ENCODE measurements around the gene PARD6G.
"Not testable (repeated sequence)": the region's sequence is repeated elsewhere in the genome, so short reads cannot be mapped to it uniquely, and the experiment has no call there.

The PARD6G gene

GRCh38 chr18:80238651-80239260, 8.6 kb downstream of the PARD6G start:
- no peaks in the 10 kb centered on the region for H3K36me3 ChIP-seq
- no peak overlapping the region for H3K4me3 ChIP-seq (ENCODE audit: low read depth, low read length)
- no peaks in the 10 kb centered on the region for H3K27me3 ChIP-seq (ENCODE audit: insufficient read depth, low read depth, severe bottlenecking)
- DNase-seq: no peak
- TF ChIP-seq, protein P1, sequence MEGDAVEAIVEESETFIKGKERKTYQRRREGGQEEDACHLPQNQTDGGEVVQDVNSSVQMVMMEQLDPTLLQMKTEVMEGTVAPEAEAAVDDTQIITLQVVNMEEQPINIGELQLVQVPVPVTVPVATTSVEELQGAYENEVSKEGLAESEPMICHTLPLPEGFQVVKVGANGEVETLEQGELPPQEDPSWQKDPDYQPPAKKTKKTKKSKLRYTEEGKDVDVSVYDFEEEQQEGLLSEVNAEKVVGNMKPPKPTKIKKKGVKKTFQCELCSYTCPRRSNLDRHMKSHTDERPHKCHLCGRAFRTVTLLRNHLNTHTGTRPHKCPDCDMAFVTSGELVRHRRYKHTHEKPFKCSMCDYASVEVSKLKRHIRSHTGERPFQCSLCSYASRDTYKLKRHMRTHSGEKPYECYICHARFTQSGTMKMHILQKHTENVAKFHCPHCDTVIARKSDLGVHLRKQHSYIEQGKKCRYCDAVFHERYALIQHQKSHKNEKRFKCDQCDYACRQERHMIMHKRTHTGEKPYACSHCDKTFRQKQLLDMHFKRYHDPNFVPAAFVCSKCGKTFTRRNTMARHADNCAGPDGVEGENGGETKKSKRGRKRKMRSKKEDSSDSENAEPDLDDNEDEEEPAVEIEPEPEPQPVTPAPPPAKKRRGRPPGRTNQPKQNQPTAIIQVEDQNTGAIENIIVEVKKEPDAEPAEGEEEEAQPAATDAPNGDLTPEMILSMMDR (IDR thresholded peaks at IDR 0.05; ENCODE audit: low read depth, low read length): no peak
- no peaks in the 10 kb centered on the region for H3K9me3 ChIP-seq (ENCODE audit: severe bottlenecking)
- H3K27ac ChIP-seq: no peak overlapping the region

- not testable (repeated sequence) for DNase-seq; H3K4me3 ChIP-seq (ENCODE audit: low read depth, low read length); H3K9me3 ChIP-seq (ENCODE audit: severe bottlenecking); H3K36me3 ChIP-seq; H3K27me3 ChIP-seq (ENCODE audit: insufficient read depth, low read depth, severe bottlenecking); H3K27ac ChIP-seq
These were observed 9.8 kb downstream of the PARD6G start for GRCh38 chr18:80237519-80237918.

DNA sequence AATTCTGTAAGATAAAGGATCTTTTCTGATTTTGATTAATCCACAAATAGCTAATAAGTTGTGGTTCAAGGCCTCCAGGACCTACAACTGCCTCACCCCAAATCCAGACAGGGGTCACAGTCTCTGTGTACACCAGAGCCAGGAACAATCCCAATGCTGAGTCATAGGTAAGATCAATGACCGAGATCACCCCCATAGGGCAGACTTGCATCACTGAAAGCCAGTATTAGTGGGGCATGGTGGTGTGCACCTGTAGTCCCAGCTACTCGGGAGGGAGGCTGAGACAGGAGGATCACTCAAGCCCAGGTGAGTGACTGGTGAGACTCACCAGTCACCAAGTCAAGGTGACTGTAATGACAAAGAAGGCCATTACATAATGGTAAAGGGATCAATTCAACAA, 12.9 kb downstream of the PARD6G start:
- no peak for DNase-seq
- no peaks in the 10 kb centered on the region for H3K27me3 ChIP-seq (ENCODE audit: insufficient read depth, low read depth, severe bottlenecking)
- TF ChIP-seq, protein P1 (IDR thresholded peaks at IDR 0.05; ENCODE audit: low read depth, low read length): no peak
- H3K4me3 ChIP-seq (ENCODE audit: low read depth, low read length): no peak overlapping the region
- no peak overlapping the region for H3K27ac ChIP-seq
- peaks cover 4% of the 10 kb centered on the region; the same call in 1 of the 2 replicates for H3K36me3 ChIP-seq
- H3K9me3 ChIP-seq (ENCODE audit: severe bottlenecking): no peaks in the 10 kb centered on the region

- no peaks in the 10 kb centered on the region for H3K27me3 ChIP-seq (ENCODE audit: insufficient read depth, low read depth, severe bottlenecking)
- no peaks in the 10 kb centered on the region for H3K9me3 ChIP-seq (ENCODE audit: severe bottlenecking)
- H3K27ac ChIP-seq: no peak overlapping the region
- no peak for DNase-seq
- H3K4me3 ChIP-seq (ENCODE audit: low read depth, low read length): no peak overlapping the region
- TF ChIP-seq, protein P1 (IDR thresholded peaks at IDR 0.05; ENCODE audit: low read depth, low read length): no peak
- H3K36me3 ChIP-seq: peaks cover 7% of the 10 kb centered on the region
These were observed 13.4 kb downstream of the PARD6G start for GRCh38 chr18:80233899-80234298.

DNA sequence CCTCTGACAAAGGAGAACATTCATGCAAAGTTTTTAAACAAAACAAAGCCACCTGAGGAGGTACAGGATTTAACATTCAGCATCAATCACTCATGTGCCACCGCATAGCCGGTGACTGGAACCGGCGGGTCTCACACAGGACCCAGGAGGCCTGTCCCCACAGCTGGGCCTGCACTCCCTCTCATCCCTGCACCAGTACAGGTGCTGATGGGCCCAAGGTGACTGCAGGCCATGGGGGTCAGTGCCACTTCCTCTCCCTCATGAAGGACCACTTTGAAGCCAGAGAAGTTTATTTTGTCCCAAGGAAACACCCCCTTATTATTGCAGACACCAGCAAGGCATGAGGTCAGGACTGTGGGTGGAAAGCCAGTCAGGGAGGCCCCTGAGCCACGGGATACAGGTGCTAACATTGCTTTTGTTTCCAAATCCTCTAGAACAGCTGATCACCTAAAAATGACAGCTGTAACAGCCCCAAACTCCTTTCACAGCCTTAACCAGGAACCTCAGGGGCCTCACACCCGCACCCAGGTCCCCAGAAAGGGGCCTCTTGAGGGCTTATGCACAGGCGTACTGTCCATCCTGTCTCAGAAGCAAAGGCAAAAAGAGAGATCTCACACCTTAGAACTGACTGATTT, 14.0 kb downstream of the PARD6G start:
- DNase-seq: no peak
- H3K27me3 ChIP-seq (ENCODE audit: insufficient read depth, low read depth, severe bottlenecking): no peaks in the 10 kb centered on the region

GRCh38 chr18:80232710-80233109, 14.6 kb downstream of the PARD6G start:
- Histone ChIP-seq H3K36me3 (peaks cover 7% of the 10 kb centered on the region), H3K27me3 (ENCODE audit: insufficient read depth, low read depth, severe bottlenecking) (no peaks in the 10 kb centered on the region), H3K4me3 (ENCODE audit: low read depth, low read length) (no peak overlapping the region), H3K9me3 (ENCODE audit: severe bottlenecking) (no peaks in the 10 kb centered on the region), H3K27ac (no peak overlapping the region)
- no peak for DNase-seq
- TF ChIP-seq, protein P1 (IDR thresholded peaks at IDR 0.05; ENCODE audit: low read depth, low read length): no peak

More for the DNA sequence above, 14.0 kb downstream of the PARD6G start:
- Histone ChIP-seq H3K36me3 (peaks cover 7% of the 10 kb centered on the region), H3K27ac (no peak overlapping the region), H3K9me3 (ENCODE audit: severe bottlenecking) (no peaks in the 10 kb centered on the region), H3K4me3 (ENCODE audit: low read depth, low read length) (no peak overlapping the region)
- TF ChIP-seq, protein P1 (IDR thresholded peaks at IDR 0.05; ENCODE audit: low read depth, low read length): no peak

All from WERI-Rb-1 (cell line).